Kidney epithelial cell (primary cell): ENCODE measurements around the gene RYK. TPM values are rescaled to one million over a fixed set of nuclear protein-coding genes. Genes with fewer than 3 reads are reported as not detected.
"Not testable (repeated sequence)": the region's sequence is repeated elsewhere in the genome, so short reads cannot be mapped to it uniquely, and the experiment has no call there.

Experiments
- DNase-seq: peaks from one replicate; pipeline ENCODE4 v3.0.0-alpha.2; 2010; ENCODE audit warnings: low read depth
- H3K27me3 ChIP-seq: 2 replicates; pipeline ENCODE4 v1.6.0; 2011; ENCODE audit warnings: low read length; ENCODE audit not compliant: control insufficient read depth, insufficient read depth
- H3K36me3 ChIP-seq: 2 replicates; pipeline ENCODE4 v1.5.1; 2011; ENCODE audit warnings: low read length; ENCODE audit not compliant: control insufficient read depth, insufficient read depth
- H3K4me3 ChIP-seq: 2 replicates; pipeline ENCODE4 v1.5.1; 2011; ENCODE audit warnings: low read depth, mild to moderate bottlenecking, control low read depth, low read length
- total RNA-seq: library from RNA; depleted of rRNA; stranded (reverse); fragments of >200 nt; gene quantifications from 2 replicates; pipeline ENCODE4 v1.2.3, GENCODE V29; 2015
- TF ChIP-seq, protein P1 (sequence below): IDR thresholded peaks from 2 replicates; pipeline ENCODE4 v1.5.1; 2011; ENCODE audit warnings: mild to moderate bottlenecking, moderate library complexity, low read length, control low read depth, inconsistent platforms; ENCODE audit not compliant: insufficient read depth, poor library complexity, severe bottlenecking

RYK gene
- total RNA-seq, 1 donor from 2014 or later: 57.6 TPM

DNA sequence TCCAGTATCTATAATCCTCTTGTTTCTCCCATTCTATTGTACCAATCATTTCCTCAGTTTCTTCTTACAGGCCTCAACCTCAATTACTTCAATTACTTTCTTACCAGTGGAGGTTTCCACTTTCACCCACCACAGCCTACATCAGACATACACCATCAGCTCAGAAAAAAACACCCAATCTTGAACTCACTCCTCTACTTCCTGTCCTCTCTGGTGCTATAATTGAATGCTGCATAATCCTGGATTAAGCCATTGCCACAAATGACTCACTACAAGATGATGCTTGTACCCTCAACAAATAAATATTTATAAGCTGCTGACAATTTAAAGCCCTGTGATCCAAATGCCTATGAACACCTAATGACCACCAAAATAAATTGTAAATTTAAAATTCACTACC is 18.5 kb downstream of the RYK start:
- no peaks in the 10 kb centered on the region for H3K36me3 ChIP-seq
- no peaks in the 10 kb centered on the region for H3K27me3 ChIP-seq
- no peak overlapping the region for H3K4me3 ChIP-seq
- DNase-seq: no peak
- TF ChIP-seq, protein P1, sequence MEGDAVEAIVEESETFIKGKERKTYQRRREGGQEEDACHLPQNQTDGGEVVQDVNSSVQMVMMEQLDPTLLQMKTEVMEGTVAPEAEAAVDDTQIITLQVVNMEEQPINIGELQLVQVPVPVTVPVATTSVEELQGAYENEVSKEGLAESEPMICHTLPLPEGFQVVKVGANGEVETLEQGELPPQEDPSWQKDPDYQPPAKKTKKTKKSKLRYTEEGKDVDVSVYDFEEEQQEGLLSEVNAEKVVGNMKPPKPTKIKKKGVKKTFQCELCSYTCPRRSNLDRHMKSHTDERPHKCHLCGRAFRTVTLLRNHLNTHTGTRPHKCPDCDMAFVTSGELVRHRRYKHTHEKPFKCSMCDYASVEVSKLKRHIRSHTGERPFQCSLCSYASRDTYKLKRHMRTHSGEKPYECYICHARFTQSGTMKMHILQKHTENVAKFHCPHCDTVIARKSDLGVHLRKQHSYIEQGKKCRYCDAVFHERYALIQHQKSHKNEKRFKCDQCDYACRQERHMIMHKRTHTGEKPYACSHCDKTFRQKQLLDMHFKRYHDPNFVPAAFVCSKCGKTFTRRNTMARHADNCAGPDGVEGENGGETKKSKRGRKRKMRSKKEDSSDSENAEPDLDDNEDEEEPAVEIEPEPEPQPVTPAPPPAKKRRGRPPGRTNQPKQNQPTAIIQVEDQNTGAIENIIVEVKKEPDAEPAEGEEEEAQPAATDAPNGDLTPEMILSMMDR: no peak

DNA sequence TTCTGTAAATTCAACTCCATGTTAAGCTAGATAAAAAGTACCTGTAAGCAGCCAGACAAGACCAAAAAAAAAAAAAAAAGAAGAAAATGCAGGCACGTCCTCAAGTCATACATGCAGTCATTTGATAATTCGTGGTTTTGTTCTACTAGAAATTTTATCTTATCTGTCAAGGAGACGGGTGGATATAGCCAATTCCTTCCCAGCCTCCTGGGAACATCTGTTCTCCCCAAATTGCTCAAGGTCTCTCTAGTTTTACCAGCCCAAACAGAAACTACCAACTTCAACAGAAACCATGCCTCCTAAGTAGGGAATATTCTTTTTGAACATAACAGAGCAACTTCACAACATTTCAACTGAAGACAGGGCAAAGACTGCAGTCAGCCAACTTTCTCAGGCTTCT is 19.5 kb downstream of the RYK start:
- no peak for DNase-seq
- Histone ChIP-seq H3K27me3 (no peaks in the 10 kb centered on the region), H3K36me3 (no peaks in the 10 kb centered on the region), H3K4me3 (no peak overlapping the region)
- TF ChIP-seq, protein P1: no peak

DNA sequence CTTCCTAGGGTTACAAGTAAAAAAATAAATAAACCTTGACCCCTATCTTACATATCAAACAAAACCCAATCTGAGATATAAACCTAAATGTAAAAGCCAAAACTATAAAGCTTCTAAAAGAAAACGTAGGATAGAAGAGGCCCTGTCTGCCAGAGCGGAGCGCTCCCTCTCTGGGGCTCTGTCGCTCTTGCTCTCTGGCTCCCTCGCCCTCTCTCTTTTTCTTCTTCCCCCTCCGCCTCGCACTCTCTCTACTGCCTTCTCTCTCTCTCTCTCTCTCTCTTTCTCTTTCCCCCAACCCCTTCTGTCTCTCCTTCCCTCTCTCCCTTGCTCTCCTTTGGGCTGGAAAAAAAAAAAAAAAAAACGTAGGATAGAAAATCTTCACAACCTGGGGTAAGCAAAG is 21.6 kb downstream of the RYK start:
- DNase-seq: no peak
- no peak overlapping the region for H3K4me3 ChIP-seq
- no peaks in the 10 kb centered on the region for H3K27me3 ChIP-seq
- no peaks in the 10 kb centered on the region for H3K36me3 ChIP-seq
- TF ChIP-seq, protein P1: no peak

DNA sequence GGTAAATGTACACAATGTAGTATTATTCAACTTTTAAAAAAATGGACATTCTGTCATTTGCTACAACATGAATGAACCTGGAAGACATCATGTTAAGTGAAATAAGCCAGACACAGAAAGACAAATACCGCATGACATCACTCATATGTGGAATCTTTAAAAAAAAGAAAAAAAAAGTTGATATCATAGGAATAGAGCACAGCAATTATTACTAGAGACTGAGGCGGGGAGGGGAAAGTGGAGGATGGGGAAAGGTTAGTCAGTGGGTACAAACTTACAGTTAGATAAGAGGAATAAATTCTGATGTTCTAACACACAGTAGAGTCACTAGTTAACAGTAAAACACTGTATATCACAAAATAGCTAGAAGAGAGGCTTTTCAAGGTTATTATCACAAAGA is 22.2 kb downstream of the RYK start:
- no peak for DNase-seq
- Histone ChIP-seq H3K36me3 (no peaks in the 10 kb centered on the region), H3K4me3 (no peak overlapping the region), H3K27me3 (no peaks in the 10 kb centered on the region)
- TF ChIP-seq, protein P1: no peak

DNA sequence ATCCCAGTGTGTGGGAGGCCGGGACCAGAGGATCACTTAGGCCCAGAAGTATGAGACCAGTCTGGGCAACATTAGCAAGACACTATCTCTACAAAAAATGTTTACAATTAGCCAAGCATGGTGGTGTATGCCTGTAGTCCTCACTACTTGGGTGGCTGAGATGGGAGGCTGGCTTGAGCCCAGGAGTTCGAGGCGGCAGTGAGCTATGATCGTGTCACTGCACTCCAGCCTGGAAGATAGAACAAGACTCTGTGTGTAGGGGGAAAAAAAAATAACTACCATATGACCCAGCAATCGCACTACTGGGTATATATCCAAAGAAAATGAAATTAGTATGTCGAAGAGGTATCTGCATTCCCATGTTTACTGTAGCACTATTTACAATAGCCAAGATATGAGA is 22.6 kb downstream of the RYK start:
- no peaks in the 10 kb centered on the region for H3K36me3 ChIP-seq
- no peak overlapping the region for H3K4me3 ChIP-seq
- H3K27me3 ChIP-seq: no peaks in the 10 kb centered on the region
- no peak for DNase-seq
- TF ChIP-seq, protein P1: no peak

DNA sequence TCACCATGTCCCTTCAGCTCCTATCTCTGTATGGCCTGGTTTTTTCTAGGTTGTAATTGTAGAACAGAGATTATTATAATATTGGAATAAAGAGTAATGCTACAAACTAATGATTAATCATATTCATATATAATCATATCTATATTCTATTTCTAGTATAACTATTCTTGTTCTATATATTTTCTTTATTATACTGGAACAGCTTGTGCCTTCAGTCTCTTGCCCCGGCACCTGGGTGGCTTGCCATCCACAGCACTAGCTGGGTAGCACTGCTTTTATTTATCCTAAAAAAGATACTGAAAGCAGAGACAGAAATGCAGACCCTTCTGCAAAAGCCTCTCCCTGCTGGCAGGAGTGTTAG is 25.9 kb downstream of the RYK start:
- H3K27me3 ChIP-seq, DNase-seq, H3K36me3 ChIP-seq, H3K4me3 ChIP-seq: not testable (repeated sequence)
